Nephron progenitor cell (in vitro differentiated cells): ENCODE measurements around the gene KIF22.
"Not testable (repeated sequence)": the region's sequence is repeated elsewhere in the genome, so short reads cannot be mapped to it uniquely, and the experiment has no call there.

Experiments used
- DNase-seq: peaks from one replicate; pipeline ENCODE4 v3.0.0; 2021
- H3K27ac Mint-ChIP-seq: 2 replicates; pipeline ENCODE4 v1.8.0; 2021; ENCODE audit warnings: mild to moderate bottlenecking, moderate library complexity, mixed read lengths
- H3K27me3 Mint-ChIP-seq: 2 replicates; pipeline ENCODE4 v1.8.0; 2021; ENCODE audit warnings: mild to moderate bottlenecking, low read depth, mixed read lengths; ENCODE audit not compliant: poor library complexity
- H3K36me3 Mint-ChIP-seq: 2 replicates; pipeline ENCODE4 v1.8.0; 2021; ENCODE audit warnings: low read depth, mixed read lengths
- H3K4me1 Mint-ChIP-seq: 2 replicates; pipeline ENCODE4 v1.8.0; 2021; ENCODE audit warnings: mixed read lengths
- H3K4me3 Mint-ChIP-seq: 2 replicates; pipeline ENCODE4 v1.8.0; 2021; ENCODE audit warnings: mild to moderate bottlenecking, moderate library complexity, mixed read lengths
- H3K9me3 Mint-ChIP-seq: 2 replicates; pipeline ENCODE4 v1.8.0; 2021; ENCODE audit warnings: mild to moderate bottlenecking, moderate library complexity, mixed read lengths
- CTCF ChIP-seq: fragments of 200-600 bp; sonication (generic); IDR thresholded peaks from 2 replicates; pipeline ENCODE4 v1.5.0; 2021; ENCODE audit warnings: antibody characterized with exemption

The KIF22 gene

GRCh38 chr16:29784901-29785500 lies 5.5 kb upstream of the KIF22 start:
- peak; percentile 66 for TF ChIP-seq CTCF
- peaks cover 19% of the 10 kb centered on the region for H3K4me1 Mint-ChIP-seq
- H3K36me3 Mint-ChIP-seq: no peaks in the 10 kb centered on the region
- peak overlapping the region; percentile 58 for H3K4me3 Mint-ChIP-seq
- peak; percentile 76 for DNase-seq
- H3K27ac Mint-ChIP-seq: no peak overlapping the region
- H3K9me3 Mint-ChIP-seq: peaks cover 16% of the 10 kb centered on the region
- H3K27me3 Mint-ChIP-seq: peaks cover 38% of the 10 kb centered on the region

- H3K27me3 Mint-ChIP-seq: peaks cover 18% of the 10 kb centered on the region
- not testable (repeated sequence) for H3K36me3 Mint-ChIP-seq, DNase-seq, H3K27ac Mint-ChIP-seq, H3K4me3 Mint-ChIP-seq
- H3K4me1 Mint-ChIP-seq: peaks cover 36% of the 10 kb centered on the region
- H3K9me3 Mint-ChIP-seq: peaks cover 16% of the 10 kb centered on the region
Observed at GRCh38 chr16:29787155-29787554, 3.4 kb upstream of the KIF22 start.

- Mint-ChIP-seq H3K9me3 (peaks cover 4% of the 10 kb centered on the region), H3K27me3 (peaks cover 10% of the 10 kb centered on the region), H3K36me3 (peaks cover 23% of the 10 kb centered on the region), H3K27ac (peak overlapping the region; percentile 99), H3K4me3 (peak overlapping the region; percentile 99), H3K4me1 (peaks cover 47% of the 10 kb centered on the region)
- no peak for DNase-seq
- TF ChIP-seq CTCF: no peak
Observed at GRCh38 chr16:29789775-29790182, 772 bp upstream of the KIF22 start.

DNA sequence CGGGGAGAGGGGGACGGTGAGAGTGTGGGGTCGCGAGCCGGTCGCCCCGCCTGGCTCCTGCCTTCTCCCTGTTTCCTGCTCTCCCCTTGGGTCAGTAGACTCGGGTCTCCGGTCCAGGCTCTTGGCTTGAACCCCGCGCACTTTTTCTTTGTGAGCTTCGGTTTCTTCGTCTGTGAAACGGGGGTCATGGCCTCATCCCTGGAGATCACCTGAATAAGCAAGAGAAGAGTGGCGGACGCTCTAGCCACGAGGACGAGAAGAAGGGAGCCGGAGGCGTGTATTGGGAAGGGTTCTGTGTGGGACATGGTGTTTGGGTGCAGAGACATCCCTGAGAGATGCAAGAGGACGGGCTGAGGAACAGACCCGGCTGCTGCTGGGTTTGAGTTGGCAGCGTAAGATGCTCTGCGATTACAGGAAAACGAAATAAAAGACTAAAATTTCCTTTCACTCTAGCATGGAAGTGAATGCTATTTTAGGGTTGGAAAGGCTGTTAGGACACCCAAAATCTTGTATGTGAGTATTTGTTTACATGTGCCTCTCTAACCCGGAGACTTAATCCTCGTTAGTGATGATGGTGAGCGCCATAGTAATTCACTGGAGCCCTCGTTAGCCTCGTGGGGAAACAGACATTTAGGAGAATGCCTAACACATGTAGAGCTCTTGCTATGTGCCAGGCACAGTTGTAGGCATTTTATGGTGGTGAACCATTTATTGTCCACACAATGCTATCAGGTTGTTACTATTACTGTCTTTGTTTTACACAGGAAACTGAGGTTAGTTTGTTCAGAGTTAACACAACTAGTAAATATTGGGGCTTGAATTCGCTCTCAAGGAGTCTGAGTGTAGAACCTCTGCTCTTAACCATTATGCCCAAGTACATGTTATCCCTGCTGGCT lies 646 bp downstream of the KIF22 start:
- TF ChIP-seq CTCF: no peak
- Mint-ChIP-seq H3K4me1 (peaks cover 43% of the 10 kb centered on the region), H3K36me3 (peaks cover 33% of the 10 kb centered on the region), H3K27ac (peak overlapping the region; percentile 99), H3K4me3 (peak overlapping the region; percentile 99), H3K9me3 (no peaks in the 10 kb centered on the region), H3K27me3 (no peaks in the 10 kb centered on the region)
- DNase-seq: no peak

- Mint-ChIP-seq H3K36me3 (peaks cover 42% of the 10 kb centered on the region), H3K4me1 (peaks cover 43% of the 10 kb centered on the region), H3K27ac (peak overlapping the region; percentile 60), H3K27me3 (no peaks in the 10 kb centered on the region), H3K4me3 (peak overlapping the region; percentile 99), H3K9me3 (no peaks in the 10 kb centered on the region)
- no peak for DNase-seq
- no peak for TF ChIP-seq CTCF
Observed at GRCh38 chr16:29791845-29792807, 1.6 kb downstream of the KIF22 start.

DNA sequence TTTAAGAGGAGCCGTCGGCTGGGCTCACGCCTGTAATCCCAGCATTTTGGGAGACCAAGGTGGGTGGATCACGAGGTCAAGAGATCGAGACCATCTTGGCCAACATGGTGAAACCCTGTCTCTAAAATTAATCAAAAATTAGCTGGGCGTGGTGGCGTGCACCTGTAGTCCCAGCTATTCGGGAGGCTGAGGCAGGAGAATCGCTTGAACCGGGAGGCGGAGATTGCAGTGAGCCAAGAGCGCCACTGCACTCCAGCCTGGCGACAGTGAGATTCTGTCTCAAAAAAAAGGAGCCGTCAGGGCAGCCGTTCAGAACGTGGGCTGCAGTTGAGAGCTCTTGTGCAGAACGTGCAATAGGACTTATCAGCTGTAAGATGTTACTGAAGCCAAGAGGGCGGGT lies 2.6 kb downstream of the KIF22 start:
- peak overlapping the region; percentile 43 for H3K27ac Mint-ChIP-seq
- peaks cover 50% of the 10 kb centered on the region for H3K36me3 Mint-ChIP-seq
- DNase-seq, H3K27me3 Mint-ChIP-seq, H3K9me3 Mint-ChIP-seq: not testable (repeated sequence)
- peak overlapping the region; percentile 99 for H3K4me3 Mint-ChIP-seq
- H3K4me1 Mint-ChIP-seq: peaks cover 43% of the 10 kb centered on the region
